Parietal lobe (tissue), 2 donors: ENCODE measurements around the gene NOA1. TPM values are rescaled to one million over a fixed set of nuclear protein-coding genes. Genes with fewer than 3 reads are reported as not detected.

Experiments
- small RNA-seq: library from RNA; depleted of rRNA; stranded (forward); fragments of <200 nt; gene quantifications from one replicate; pipeline ENCODE3, GENCODE V24; 2014; ENCODE audit warnings: low replicate concordance
- total RNA-seq: library from RNA; depleted of rRNA; stranded (reverse); fragments of >200 nt; gene quantifications from one replicate; pipeline ENCODE4 v1.2.3, GENCODE V29; 2014

Gene NOA1
- total RNA-seq = 19.1 TPM

GRCh38 chr4:56977321-56978012, at the start of gene NOA1:
NOA1 (minus strand) TSS chr4:56977606; CDS start chr4:56977585, 21 bp downstream.

GRCh38 chr4:56978750-56979303, 1.4 kb upstream of the NOA1 start, which contains the start of gene POLR2B:
POLR2B (plus strand) TSS chr4:56978896; CDS start chr4:56978986, 90 bp downstream.

Small RNAs within 50 kb of the gene (small RNA-seq; reads per million reads assigned to genes)
- gene RNU6-998P = not detected

Other genes with a start within 250 kb of the NOA1 start
- gene SPINK2, start 155.9 kb downstream of the NOA1 start, total RNA-seq = not detected
- gene REST, start 69.7 kb downstream of the NOA1 start, total RNA-seq = 11.6 TPM
- gene POLR2B, start 1.3 kb upstream of the NOA1 start, total RNA-seq = 192 TPM
- 33.5 TPM for gene IGFBP7, start 132.8 kb upstream of the NOA1 start, total RNA-seq